Amygdala (tissue), 56 donors: ENCODE measurements around the gene TRPC6.
A peak's percentile ranks its signal among the peaks of the same experiment; 100 is the strongest.
"Not testable (repeated sequence)": the region's sequence is repeated elsewhere in the genome, so short reads cannot be mapped to it uniquely, and the experiment has no call there.

Experiments
- DNase-seq, 56 donors: peaks; one replicate each; lab custom pipeline; 2025; lab: John Stamatoyannopoulos, UW

Gene TRPC6

GRCh38 chr11:101458161-101458560 lies 125.6 kb downstream of the TRPC6 start:
- DNase-seq: no peak

GRCh38 chr11:101456812-101457211 lies 127.0 kb downstream of the TRPC6 start:
- no peak for DNase-seq

GRCh38 chr11:101453682-101454081 lies 130.1 kb downstream of the TRPC6 start:
- no peak for DNase-seq

GRCh38 chr11:101448881-101449442 lies 134.8 kb downstream of the TRPC6 start:
- no peak for DNase-seq

- no peak for DNase-seq
These were observed 137.1 kb downstream of the TRPC6 start for GRCh38 chr11:101446726-101447125.

- no peak for DNase-seq
These were observed 137.6 kb downstream of the TRPC6 start for GRCh38 chr11:101446238-101446637.

GRCh38 chr11:101445761-101446160 lies 138.0 kb downstream of the TRPC6 start:
- no peak for DNase-seq

GRCh38 chr11:101444851-101445250 lies 139.0 kb downstream of the TRPC6 start:
- DNase-seq: no peak

GRCh38 chr11:101444164-101444563 lies 139.6 kb downstream of the TRPC6 start:
- DNase-seq: peak in 1 of 56 donors; percentile 18

GRCh38 chr11:101442936-101443521 lies 140.8 kb downstream of the TRPC6 start:
- DNase-seq: no peak

- DNase-seq: no peak
These were observed 141.6 kb downstream of the TRPC6 start for GRCh38 chr11:101442171-101442570.

- DNase-seq: no peak
These were observed 142.1 kb downstream of the TRPC6 start for GRCh38 chr11:101441747-101442146.

- DNase-seq: no peak
These were observed 144.3 kb downstream of the TRPC6 start for GRCh38 chr11:101439488-101439887.

- not testable (repeated sequence) for DNase-seq
These were observed 145.1 kb downstream of the TRPC6 start for GRCh38 chr11:101438708-101439107.

GRCh38 chr11:101438126-101438525 lies 145.7 kb downstream of the TRPC6 start:
- no peak for DNase-seq

- peak in 2 of 56 donors; percentile 14 to 24 for DNase-seq
These were observed 147.2 kb downstream of the TRPC6 start for GRCh38 chr11:101436511-101437142.

- no peak for DNase-seq
These were observed 148.3 kb downstream of the TRPC6 start for GRCh38 chr11:101435408-101435973.

- DNase-seq: no peak
These were observed 149.7 kb downstream of the TRPC6 start for GRCh38 chr11:101434026-101434643.

GRCh38 chr11:101433151-101433550 lies 150.7 kb downstream of the TRPC6 start:
- no peak for DNase-seq

- DNase-seq: no peak
These were observed 153.9 kb downstream of the TRPC6 start for GRCh38 chr11:101429703-101430540.
